HepG2 (cell line): ENCODE results near the gene C1QB. TPM values are rescaled to one million over a fixed set of nuclear protein-coding genes. Genes with fewer than 3 reads are reported as not detected.

Experiments used
- ATAC-seq: fragments of 200-7000 bp; cut with Tn5 transposase; 3 replicates; pipeline ENCODE4 v1.9.1; 2020; ENCODE audit warnings: mild to moderate bottlenecking, moderate library complexity
- BruUV-seq: library from RNA; stranded (reverse); fragments of 400-500 nt; replicated peaks from 2 replicates; lab custom pipeline; 2021; lab: Mats Ljungman, UMichigan
- CTCF ChIA-PET: fragments of 300-600 bp; formaldehyde crosslinking; extraction: SDS; loops from one replicate; lab custom pipeline; 2021; ENCODE audit warnings: low total read pairs, inconsistent platforms, low intra/inter-chr PET ratio; lab: Yijun Ruan, JAX
- POLR2A ChIA-PET: fragments of 350-600 bp; sonication (Branson Sonifier 250); formaldehyde crosslinking; loops from one replicate; lab custom pipeline; 2020; ENCODE audit warnings: antibody characterized with exemption, inconsistent platforms; lab: Yijun Ruan, JAX
- DNase-seq: peaks from one replicate; pipeline ENCODE4 v3.0.0-alpha.2; 2015; ENCODE audit warnings: low spot score
- FAIRE-seq: peaks from 3 replicates; lab custom pipeline; 2011; peaks lifted over from hg19 to GRCh38; lab: Jason Lieb, UNC
- H2AFZ ChIP-seq: one replicate; pipeline ENCODE4 v1.6.1; 2011; ENCODE audit warnings: low read length, inconsistent platforms
- H3K27ac ChIP-seq: fragments of 300-600 bp; 3 replicates; pipeline ENCODE4 v1.8.0; 2011; ENCODE audit warnings: mixed run types, mild to moderate bottlenecking, mixed read lengths, low read length, inconsistent platforms; ENCODE audit not compliant: insufficient read depth; ENCODE audit errors: extremely low read length
- H3K27me3 ChIP-seq, 2 experiments: fragments of 200-600 bp in 1 of 2; 2 replicates in 1 of 2; 3 replicates in 1 of 2; pipeline versions ENCODE4 v1.6.0 to v1.8.0; 2011; ENCODE audit warnings: low read length in 2 of 2, mild to moderate bottlenecking in 2 of 2, moderate library complexity in 2 of 2, inconsistent platforms in 1 of 2; ENCODE audit not compliant: insufficient read depth in 2 of 2, control insufficient read depth in 1 of 2
- H3K36me3 ChIP-seq, 2 experiments: fragments of 200-600 bp in 1 of 2; replicated peaks in 1 of 2; 2 replicates in 1 of 2; 3 replicates in 1 of 2; pipeline versions ENCODE4 v1.5.1 to v1.8.0; 2011; ENCODE audit warnings: low read length in 2 of 2, inconsistent platforms in 1 of 2; ENCODE audit not compliant: insufficient read depth in 2 of 2, control insufficient read depth in 1 of 2
- H3K4me1 ChIP-seq: 2 replicates; pipeline ENCODE4 v1.5.1; 2012; ENCODE audit warnings: low read length, inconsistent platforms; ENCODE audit not compliant: insufficient read depth
- H3K4me2 ChIP-seq: 2 replicates; pipeline ENCODE4 v1.6.0; 2011; ENCODE audit warnings: low read depth, low read length, inconsistent platforms
- H3K4me3 ChIP-seq, 3 experiments: fragments of 200-600 bp in 1 of 3; sonication (generic), shearing (Covaris generic) in 1 of 3; replicated peaks in 1 of 3; 2 replicates each; pipeline ENCODE4 v1.5.1; 2011 to 2016; ENCODE audit warnings: low read length in 3 of 3, inconsistent platforms in 2 of 3, low read depth in 2 of 3, mild to moderate bottlenecking in 2 of 3, control low read depth in 1 of 3, mixed read lengths in 1 of 3; ENCODE audit not compliant: insufficient read depth in 1 of 3
- H3K79me2 ChIP-seq: one replicate; pipeline ENCODE4 v1.6.1; 2011; ENCODE audit warnings: low read length, inconsistent platforms; ENCODE audit not compliant: insufficient read depth
- H3K9ac ChIP-seq: 2 replicates; pipeline ENCODE4 v1.6.0; 2011; ENCODE audit warnings: mild to moderate bottlenecking, low read depth, low read length, inconsistent platforms; ENCODE audit not compliant: insufficient read depth
- H3K9me3 ChIP-seq: 2 replicates; pipeline ENCODE4 v1.5.1; 2012; ENCODE audit warnings: mild to moderate bottlenecking, low read length
- H4K20me1 ChIP-seq: 2 replicates; pipeline ENCODE4 v1.6.0; 2011; ENCODE audit warnings: inconsistent platforms, mild to moderate bottlenecking, low read length, moderate library complexity; ENCODE audit not compliant: insufficient read depth
- FOSL1 ChIP-seq: sonication (generic); formaldehyde crosslinking; IDR thresholded peaks from 2 replicates; pipeline ENCODE4 v1.9.0; 2021; ENCODE audit warnings: missing genetic modification reagents, borderline replicate concordance
- GMEB1 ChIP-seq: sonication (generic); formaldehyde crosslinking; IDR thresholded peaks from 2 replicates; pipeline ENCODE4 v1.5.1; 2020; ENCODE audit warnings: missing genetic modification reagents, mild to moderate bottlenecking, borderline replicate concordance
- IRF9 ChIP-seq: sonication (generic); formaldehyde crosslinking; IDR thresholded peaks from 2 replicates; pipeline ENCODE4 v1.8.0; 2022; ENCODE audit warnings: missing genetic modification reagents, mild to moderate bottlenecking, borderline replicate concordance
- ISL2 ChIP-seq: sonication (generic); formaldehyde crosslinking; IDR thresholded peaks from 2 replicates; pipeline ENCODE4 v1.5.0; 2020; ENCODE audit warnings: missing genetic modification reagents
- KDM5B ChIP-seq: sonication (generic); formaldehyde crosslinking; IDR thresholded peaks from 2 replicates; pipeline ENCODE4 v1.4.0; 2020; ENCODE audit warnings: missing genetic modification reagents, mild to moderate bottlenecking, borderline replicate concordance
- MTF2 ChIP-seq: sonication (generic); formaldehyde crosslinking; IDR thresholded peaks from 2 replicates; pipeline ENCODE4 v1.5.0; 2020; ENCODE audit warnings: missing genetic modification reagents, borderline replicate concordance
- MXD4 ChIP-seq: IDR thresholded peaks from 2 replicates; pipeline ENCODE4 v1.6.1; 2016; ENCODE audit warnings: mild to moderate bottlenecking, missing biosample characterization, missing genetic modification reagents
- NFIC ChIP-seq: IDR thresholded peaks from 2 replicates; pipeline ENCODE4 v1.6.1; 2012; ENCODE audit warnings: mild to moderate bottlenecking, low read length, inconsistent platforms
- POLR2AphosphoS5 ChIP-seq: IDR thresholded peaks from 2 replicates; pipeline ENCODE4 v1.6.1; 2012; ENCODE audit warnings: low read depth, low read length
- SAFB2 ChIP-seq: sonication (generic); formaldehyde crosslinking; IDR thresholded peaks from 2 replicates; pipeline ENCODE4 v1.5.1; 2020; ENCODE audit warnings: missing genetic modification reagents, low read depth, mild to moderate bottlenecking, borderline replicate concordance
- SMYD3 ChIP-seq: sonication (generic); formaldehyde crosslinking; IDR thresholded peaks from 2 replicates; pipeline ENCODE4 v1.8.1; 2023; ENCODE audit warnings: mild to moderate bottlenecking, missing genetic modification reagents
- SYNCRIP ChIP-seq: fragments of 200-400 bp; formaldehyde crosslinking; IDR thresholded peaks from 2 replicates; pipeline ENCODE4 v1.6.1; 2018; ENCODE audit warnings: mild to moderate bottlenecking, low read depth, low read length; ENCODE audit not compliant: insufficient read depth
- ZFP90 ChIP-seq: sonication (generic); formaldehyde crosslinking; IDR thresholded peaks from 2 replicates; pipeline ENCODE4 v1.8.0; 2022; ENCODE audit warnings: missing genetic modification reagents, mild to moderate bottlenecking, inconsistent platforms, borderline replicate concordance
- ZHX2 ChIP-seq, 2 experiments: sonication (generic) in 1 of 2; formaldehyde crosslinking in 1 of 2; IDR thresholded peaks; 2 replicates each; pipeline versions ENCODE4 v1.6.1 to v1.9.0; 2014 to 2022; ENCODE audit warnings: antibody characterized with exemption in 1 of 2, borderline replicate concordance in 1 of 2, inconsistent platforms in 1 of 2, low read depth in 1 of 2, missing genetic modification reagents in 1 of 2
- ZNF670 ChIP-seq: sonication (generic); formaldehyde crosslinking; IDR thresholded peaks from 2 replicates; pipeline ENCODE4 v1.8.0; 2022; ENCODE audit warnings: mild to moderate bottlenecking, missing genetic modification reagents, borderline replicate concordance
- WGBS: methylation state at CpG from one replicate; pipeline ENCODE4 v1.1.6; 2017; ENCODE audit warnings: low lambda C conversion rate; 5-methylcytosine and 5-hydroxymethylcytosine counted together
- in situ Hi-C: cut with HindIII; loops from 2 replicates; pipeline ENCODE4 v1.10.0; 2017; ENCODE audit warnings: low pct_unique_long_range_greater_than_20kb; ENCODE audit not compliant: extremely low pct_ligation_motif_present
- intact Hi-C: fragments of 100-400 bp; cut with micrococcal nuclease; formaldehyde crosslinking; loops from one replicate; pipeline ENCODE4 v1.10.0; 2022; ENCODE audit not compliant: unreplicated experiment
- polyA plus RNA-seq, 8 experiments: library from polyadenylated mRNA; depleted of rRNA in 3 of 8; stranded (reverse) in 7 of 8; unstranded in 1 of 8; fragments of >200 nt; fragmentation: Illumina TruSeq in 4 of 8; extraction: Trizol in 4 of 8; gene quantifications; 2 replicates each; pipeline versions ENCODE4 v1.2.1 to v1.2.3, GENCODE V29; 2011 to 2016; ENCODE audit warnings: low read depth in 4 of 8, missing spikeins in 1 of 8, mixed read lengths in 1 of 8; ENCODE audit not compliant: insufficient read depth in 1 of 8
- total RNA-seq, 5 experiments: library from RNA; depleted of rRNA; stranded (reverse); fragments of >200 nt; fragmentation: Illumina TruSeq; extraction: Trizol; gene quantifications; 2 replicates each; pipeline ENCODE4 v1.2.3, GENCODE V29; 2016; ENCODE audit warnings: low read depth in 1 of 5

The C1QB gene
- total and polyA plus RNA-seq, 2 of the 13 experiments (the other 11 are each of a cell fraction or from before 2014, with no cell fraction given): not detected

GRCh38 chr1:22633697-22634463 is 19.2 kb upstream of the C1QB start:
- no peak for DNase-seq
- in situ Hi-C loops: no loop called here
- H3K4me1 ChIP-seq: no peaks in the 10 kb centered on the region
- no peak overlapping the region for H3K9ac ChIP-seq
- H3K36me3 ChIP-seq: no peaks in the 10 kb centered on the region
- CTCF ChIA-PET: no interaction called here
- FAIRE-seq: no peak
- TF ChIP-seq FOSL1 (CRISPR knock-in tag) (no peak), ZHX2 (IDR thresholded peaks at IDR 0.05; ENCODE audit: low read depth) (no peak), ZHX2 (CRISPR knock-in tag; IDR thresholded peaks at IDR 0.05; ENCODE audit: borderline replicate concordance) (no peak), SAFB2 (CRISPR knock-in tag) (no peak), GMEB1 (CRISPR knock-in tag) (no peak), MXD4 (CRISPR knock-in tag) (no peak), IRF9 (CRISPR knock-in tag) (no peak), ISL2 (CRISPR knock-in tag) (no peak), ZNF670 (CRISPR knock-in tag) (no peak), MTF2 (CRISPR knock-in tag) (no peak), NFIC (no peak), POLR2AphosphoS5 (no peak), SMYD3 (CRISPR knock-in tag) (no peak), ZFP90 (CRISPR knock-in tag) (no peak), SYNCRIP (no peak), KDM5B (CRISPR knock-in tag) (no peak)
- TF ChIP-seq, all 625 proteins: peak for 0
- no peak for ATAC-seq
- Histone ChIP-seq H3K27ac (no peak overlapping the region), H3K4me2 (no peak overlapping the region), H3K4me3 (no peak overlapping the region), H3K27me3 (peaks cover 2 to 52% of the 10 kb centered on the region in 2 experiments; a peak in 3 of 5 replicates), H4K20me1 (no peaks in the 10 kb centered on the region), H2AFZ (no peak overlapping the region), H3K79me2 (no peaks in the 10 kb centered on the region), H3K9me3 (no peaks in the 10 kb centered on the region)
- no TSS peak for BruUV-seq
- 33% methylated on average over 7 of the region's 10 CpGs for WGBS
- intact Hi-C loops: no loop called here
- POLR2A ChIA-PET: no interaction called here
